IPS-18c (cell line): Measurements from ENCODE around the gene KLF11.
"Not testable (repeated sequence)": the region's sequence is repeated elsewhere in the genome, so short reads cannot be mapped to it uniquely, and the experiment has no call there.

Experiments used
- H3K4me3 ChIP-seq: 2 replicates; pipeline ENCODE4 v1.7.0; 2013; ENCODE audit warnings: low read depth, mild to moderate bottlenecking, low read length, moderate library complexity; ENCODE audit not compliant: insufficient read depth
- H3K9me3 ChIP-seq: one replicate; pipeline ENCODE4 v1.6.1; 2013; ENCODE audit warnings: mild to moderate bottlenecking, low read length, moderate library complexity; ENCODE audit not compliant: control insufficient read depth, insufficient read depth

The KLF11 gene

DNA sequence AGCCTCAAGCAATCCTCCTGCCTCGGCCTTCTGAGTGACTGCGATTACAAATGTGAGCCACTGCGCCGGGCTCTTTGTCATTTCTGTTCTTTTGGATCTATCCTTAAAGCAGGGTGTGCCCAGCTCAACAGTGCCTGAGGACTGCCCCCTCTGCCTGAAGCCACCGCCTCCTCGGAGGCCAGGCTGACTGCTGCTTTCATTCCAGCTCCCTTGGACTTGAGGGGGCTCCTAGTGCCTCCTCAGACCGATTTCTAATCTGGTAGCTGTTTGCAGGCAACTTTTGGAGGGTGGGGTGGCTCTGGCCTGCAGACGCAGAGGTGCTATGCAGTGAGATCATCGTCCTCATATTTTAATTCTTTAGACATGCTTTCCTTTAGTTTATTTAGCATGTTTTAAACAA, 35.9 kb upstream of the KLF11 start:
- H3K9me3 ChIP-seq = no peaks in the 10 kb centered on the region
- H3K4me3 ChIP-seq = no peak overlapping the region

DNA sequence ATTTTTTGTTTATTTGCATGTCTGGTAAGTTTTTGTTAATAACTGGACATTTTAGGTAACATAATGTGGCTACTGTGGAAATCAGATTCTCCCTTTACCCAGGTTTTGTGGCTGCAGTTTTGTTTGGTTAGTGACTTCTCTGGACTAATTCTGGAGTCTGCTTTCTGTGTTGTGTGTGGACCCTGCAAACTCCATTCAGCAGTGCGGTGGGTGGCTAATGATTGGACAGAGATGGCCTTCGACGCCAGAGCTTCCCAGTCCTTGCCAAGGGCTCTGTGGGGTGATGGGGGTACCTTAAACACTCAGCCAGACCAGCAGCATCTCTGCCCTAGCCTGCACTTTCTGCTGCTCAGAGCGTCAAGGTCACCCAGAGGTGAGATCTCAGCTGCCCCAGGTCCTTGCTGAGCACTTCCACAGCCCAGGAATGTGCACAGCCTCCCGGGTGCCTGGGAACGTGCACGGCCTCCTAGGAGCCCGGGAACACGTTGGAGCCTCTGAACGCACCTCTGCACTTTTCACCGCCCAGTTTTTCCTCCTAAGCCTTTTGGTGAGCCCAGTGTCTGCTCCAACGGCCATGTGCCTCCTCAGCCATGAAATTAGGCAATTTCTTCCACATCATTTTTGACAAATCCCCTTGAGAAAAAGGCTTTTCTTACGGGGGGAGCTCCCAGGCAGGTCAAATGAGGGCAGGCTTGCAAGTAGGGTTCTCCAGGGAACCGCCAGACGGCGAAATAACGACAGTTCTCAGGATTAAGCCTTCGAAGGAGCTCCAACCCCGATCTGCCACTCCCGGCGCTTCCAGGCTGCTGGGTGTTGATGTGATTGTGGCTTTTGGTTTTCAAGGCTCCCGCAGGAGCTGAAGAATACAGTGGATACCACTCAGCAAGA, 35.2 kb upstream of the KLF11 start:
- Histone ChIP-seq H3K4me3 (no peak overlapping the region), H3K9me3 (no peaks in the 10 kb centered on the region)

DNA sequence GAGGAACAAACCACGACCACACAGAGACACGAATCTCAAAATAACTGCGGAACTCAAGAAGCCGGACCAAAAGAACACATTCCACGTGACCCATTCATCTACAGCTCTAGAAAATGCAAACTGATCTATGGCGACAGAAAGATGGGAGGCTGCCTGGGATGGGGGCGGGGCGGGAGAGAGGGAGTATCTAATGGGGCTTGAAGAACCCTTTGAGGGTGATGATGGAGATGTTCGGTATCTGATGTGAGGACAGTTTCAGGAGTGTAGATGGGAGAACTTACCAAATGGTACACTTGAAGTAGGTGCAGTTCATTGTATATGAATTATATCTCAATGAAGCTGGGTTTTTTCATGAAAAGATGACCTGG, 34.6 kb upstream of the KLF11 start:
- H3K4me3 ChIP-seq = no peak overlapping the region
- no peaks in the 10 kb centered on the region for H3K9me3 ChIP-seq

DNA sequence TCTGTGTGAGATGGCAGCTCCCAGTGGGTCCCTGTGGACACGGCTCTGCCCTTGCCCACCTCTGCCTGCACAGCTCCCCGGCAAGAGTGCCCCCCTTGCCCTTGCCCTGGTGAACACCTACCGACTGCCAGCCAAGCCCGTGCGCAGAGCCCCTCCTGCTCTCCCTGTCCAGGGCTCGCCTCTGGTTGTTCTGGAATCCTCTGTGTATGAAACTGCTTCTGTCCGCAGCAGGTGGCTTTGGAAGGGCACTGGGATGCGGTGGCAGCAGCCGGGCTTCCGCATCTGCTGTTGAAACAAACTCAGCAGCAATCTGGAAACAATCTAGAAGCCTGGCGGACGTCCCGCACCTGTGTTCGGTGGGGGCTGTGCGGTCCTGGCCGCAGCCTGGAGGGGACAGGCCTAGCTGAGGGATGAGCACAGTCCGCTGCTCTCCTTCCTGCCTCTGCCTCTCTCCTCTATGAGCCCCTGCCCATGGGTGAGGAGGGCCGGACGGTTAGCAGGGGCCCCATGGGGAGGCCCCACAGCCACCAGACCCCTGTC, 34.0 kb upstream of the KLF11 start:
- no peak overlapping the region for H3K4me3 ChIP-seq
- H3K9me3 ChIP-seq = no peaks in the 10 kb centered on the region

DNA sequence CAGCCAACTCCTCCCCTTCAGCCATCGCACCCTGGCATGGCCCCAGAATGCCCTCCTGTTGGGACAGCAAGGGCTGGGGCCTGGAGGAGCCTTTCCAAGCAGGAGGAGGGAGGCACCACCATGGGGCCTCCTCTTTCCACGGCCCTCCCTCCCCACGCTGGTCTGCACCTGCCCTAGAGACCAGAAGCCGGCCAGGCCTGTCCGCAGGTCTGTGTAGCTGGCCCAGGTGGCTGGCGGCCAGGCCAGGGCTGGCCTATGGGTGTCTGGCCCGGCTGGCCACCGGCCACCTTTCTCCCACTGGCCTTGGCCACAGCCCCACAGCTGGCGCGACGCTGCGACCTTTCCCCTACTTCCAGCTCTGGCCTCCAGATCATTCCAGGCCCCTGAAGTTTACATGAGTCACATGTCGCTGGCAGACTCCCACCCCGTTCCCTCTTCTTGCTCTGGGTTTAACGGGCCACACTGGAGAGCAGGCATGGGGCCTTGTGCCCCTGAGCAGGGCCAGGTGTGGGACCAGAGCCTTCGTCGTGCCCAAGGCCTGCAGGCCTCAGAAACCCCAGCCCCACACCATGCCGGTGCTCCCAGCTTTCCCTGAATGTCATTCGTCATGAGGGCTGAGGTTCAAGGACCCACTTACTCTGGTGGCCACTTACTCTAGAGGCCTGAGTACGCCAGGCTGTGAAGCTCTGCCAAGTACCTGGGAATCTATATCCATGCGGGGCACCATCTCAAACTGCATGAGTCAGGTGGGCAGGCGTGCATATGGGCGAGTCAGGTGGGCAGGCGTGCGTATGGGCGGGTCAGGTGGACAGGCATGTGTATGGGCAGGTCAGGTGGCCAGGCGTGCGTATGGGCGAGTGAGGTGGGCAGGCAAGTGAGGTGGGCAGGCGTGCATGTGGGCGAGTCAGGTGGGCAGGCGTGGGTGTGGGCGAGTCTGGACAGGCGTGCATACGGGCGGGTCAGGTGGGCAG, 33.3 kb upstream of the KLF11 start:
- no peak overlapping the region for H3K4me3 ChIP-seq
- no peaks in the 10 kb centered on the region for H3K9me3 ChIP-seq

DNA sequence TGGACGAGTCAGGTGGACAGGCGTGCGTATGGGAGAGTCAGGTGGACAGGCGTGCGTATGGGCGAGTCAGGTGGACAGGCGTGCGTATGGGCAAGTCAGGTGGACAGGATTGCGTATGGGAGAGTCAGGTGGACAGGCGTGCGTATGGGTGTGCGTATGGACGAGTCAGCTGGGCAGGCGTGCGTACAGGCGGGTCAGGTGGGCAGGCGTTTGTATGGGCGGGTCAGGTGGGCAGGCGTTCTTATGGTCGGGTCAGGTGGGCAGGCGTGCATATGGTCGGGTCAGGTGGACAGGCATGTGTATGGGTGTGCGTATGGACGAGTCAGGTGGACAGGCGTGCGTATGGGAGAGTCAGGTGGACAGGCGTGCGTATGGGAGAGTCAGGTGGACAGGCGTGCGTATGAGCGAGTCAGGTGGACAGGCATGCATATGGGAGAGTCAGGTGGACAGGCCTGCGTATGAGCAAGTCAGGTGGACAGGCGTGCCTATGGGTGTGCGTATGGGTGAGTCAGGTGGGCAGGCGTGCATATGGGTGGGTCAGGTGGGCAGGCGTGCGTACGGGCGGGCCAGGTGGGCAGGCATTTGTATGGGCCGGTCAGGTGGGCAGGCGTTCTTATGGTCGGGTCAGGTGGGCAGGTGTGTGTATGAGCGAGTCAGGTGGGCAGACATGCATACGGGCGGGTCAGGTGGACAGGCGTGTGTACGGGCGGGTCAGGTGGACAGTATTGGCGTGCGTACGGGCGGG, 32.3 kb upstream of the KLF11 start:
- H3K4me3 ChIP-seq, H3K9me3 ChIP-seq: not testable (repeated sequence)

DNA sequence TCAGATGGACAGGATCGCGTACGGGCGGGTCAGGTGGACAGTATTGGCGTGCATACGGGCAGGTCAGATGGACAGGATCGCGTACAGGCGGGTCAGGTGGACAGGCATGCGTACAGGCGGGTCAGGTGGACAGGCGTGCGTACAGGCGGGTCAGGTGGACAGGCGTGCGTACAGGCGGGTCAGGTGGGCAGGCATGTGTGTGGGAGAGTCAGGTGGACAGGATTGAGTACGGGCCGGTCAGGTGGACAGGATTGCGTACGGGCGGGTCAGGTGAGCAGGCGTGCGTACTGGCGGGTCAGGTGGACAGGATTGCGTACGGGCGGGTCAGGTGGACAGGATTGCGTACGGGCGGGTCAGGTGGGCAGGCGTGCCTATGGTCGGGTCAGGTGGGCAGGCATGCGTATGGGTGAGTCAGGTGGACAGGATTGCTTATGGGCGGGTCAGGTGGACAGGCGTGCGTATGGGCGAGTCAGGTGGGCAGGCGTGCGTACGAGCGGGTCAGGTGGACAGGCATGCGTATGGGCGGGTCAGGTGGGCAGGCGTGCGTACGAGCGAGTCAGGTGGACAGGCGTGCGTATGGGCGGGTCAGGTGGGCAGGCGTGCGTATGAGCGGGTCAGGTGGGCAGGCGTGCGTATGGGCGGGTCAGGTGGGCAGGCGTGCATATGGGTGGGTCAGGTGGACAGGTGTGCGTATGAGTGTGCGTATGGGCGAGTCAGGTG, 31.6 kb upstream of the KLF11 start:
- not testable (repeated sequence) for H3K9me3 ChIP-seq, H3K4me3 ChIP-seq

DNA sequence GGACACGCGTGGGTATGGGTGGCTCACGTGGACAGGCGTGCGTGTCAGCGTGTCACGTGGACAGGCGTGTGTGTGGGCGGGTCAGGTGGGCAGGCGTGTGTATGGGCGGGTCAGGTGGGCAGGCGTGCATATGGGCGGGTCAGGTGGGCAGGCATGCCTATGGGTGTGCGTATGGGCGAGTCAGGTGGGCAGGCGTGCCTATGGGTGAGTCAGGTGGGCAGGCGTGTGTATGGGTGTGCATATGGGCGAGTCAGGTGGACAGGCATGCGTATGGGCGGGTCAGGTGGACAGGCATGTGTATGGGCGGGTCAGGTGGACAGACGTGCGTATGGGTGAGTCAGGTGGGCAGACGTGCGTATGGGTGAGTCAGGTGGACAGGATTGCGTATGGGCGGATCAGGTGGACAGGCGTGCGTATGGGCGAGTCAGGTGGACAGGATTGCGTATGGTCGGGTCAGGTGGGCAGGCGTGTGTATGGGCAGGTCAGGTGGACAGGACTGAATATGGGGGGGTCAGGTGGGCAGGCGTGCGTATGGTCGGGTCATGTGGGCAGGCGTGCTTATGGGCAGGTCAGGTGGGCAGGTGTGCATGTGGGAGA, 30.9 kb upstream of the KLF11 start:
- not testable (repeated sequence) for H3K4me3 ChIP-seq, H3K9me3 ChIP-seq

DNA sequence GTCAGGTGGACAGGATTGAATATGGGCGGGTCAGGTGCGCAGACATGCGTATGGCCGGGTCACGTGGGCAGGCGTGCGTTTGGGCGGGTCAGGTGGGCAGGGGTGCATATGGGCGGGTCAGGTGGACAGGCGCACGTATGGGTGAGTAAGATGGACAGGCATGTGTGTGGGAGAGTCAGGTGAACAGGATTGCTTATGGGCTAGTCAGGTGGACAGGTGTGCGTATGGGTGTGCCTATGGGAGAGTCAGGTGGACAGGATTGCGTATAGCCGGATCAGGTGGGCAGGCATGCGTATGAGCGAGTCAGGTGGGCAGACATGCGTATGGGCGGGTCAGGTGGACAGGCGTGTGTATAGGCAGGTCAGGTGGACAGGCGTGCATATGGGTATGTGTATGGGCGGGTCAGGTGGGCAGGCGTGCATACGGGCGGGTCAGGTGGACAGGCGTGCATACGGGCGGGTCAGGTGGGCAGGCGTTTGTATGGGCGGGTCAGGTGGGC, 30.3 kb upstream of the KLF11 start:
- Histone ChIP-seq H3K9me3 (no peaks in the 10 kb centered on the region), H3K4me3 (no peak overlapping the region; the same call in 1 of the 2 replicates)

DNA sequence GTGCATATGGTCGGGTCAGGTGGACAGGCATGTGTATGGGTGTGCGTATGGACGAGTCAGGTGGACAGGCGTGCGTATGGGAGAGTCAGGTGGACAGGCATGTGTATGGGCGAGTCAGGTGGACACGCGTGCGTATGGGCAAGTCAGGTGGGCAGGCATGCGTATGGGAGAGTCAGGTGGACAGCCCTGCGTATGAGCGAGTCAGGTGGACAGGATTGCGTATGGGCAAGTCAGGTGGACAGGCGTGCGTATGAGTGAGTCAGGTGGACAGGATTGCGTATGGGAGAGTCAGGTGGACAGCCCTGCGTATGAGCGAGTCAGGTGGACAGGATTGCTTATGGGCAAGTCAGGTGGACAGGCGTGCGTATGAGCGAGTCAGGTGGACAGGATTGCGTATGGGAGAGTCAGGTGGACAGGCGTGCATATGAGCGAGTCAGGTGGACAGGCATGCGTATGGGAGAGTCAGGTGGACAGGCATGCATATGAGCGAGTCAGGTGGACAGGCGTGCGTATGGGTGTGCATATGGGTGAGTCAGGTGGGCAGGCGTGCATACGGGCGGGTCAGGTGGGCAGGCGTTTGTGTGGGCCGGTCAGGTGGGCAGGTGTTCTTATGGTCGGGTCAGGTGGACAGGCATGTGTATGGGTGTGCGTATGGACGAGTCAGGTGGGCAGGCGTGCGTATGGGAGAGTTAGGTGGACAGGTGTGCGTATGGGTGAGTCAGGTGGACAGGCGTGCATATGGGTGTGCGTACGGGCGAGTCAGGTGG, 29.5 kb upstream of the KLF11 start:
- not testable (repeated sequence) for H3K9me3 ChIP-seq, H3K4me3 ChIP-seq

DNA sequence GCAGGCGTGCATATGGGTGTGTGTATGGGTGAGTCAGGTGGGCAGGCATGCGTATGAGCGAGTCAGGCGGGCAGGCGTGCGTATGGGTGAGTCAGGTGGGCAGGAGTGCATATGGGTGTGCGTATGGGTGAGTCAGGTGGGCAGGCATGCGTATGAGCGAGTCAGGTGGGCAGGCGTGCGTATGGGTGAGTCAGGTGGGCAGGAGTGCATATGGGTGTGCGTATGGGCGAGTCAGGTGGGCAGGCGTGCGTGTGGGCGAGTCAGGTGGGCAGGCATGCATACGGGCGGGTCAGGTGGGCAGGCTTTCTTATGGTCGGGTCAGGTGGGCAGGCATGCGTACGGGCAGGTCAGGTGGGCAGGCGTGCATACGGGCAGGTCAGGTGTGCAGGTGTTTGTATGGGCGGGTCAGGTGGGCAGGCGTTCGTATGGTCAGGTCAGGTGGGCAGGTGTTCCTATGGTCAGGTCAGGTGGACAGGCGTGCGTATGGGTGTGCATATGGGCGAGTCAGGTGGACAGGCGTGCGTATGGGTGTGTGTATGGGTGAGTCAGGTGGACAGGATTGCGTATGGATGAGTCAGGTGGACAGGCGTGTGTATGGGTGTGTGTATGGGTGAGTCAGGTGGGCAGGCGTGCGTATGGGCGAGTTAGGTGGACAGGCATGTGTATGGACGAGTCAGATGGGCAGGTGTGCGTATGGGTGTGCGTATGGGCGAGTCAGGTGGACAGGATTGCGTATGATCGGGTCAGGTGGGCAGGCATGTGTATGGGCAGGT, 28.7 kb upstream of the KLF11 start:
- no peaks in the 10 kb centered on the region for H3K9me3 ChIP-seq
- H3K4me3 ChIP-seq = no peak overlapping the region

DNA sequence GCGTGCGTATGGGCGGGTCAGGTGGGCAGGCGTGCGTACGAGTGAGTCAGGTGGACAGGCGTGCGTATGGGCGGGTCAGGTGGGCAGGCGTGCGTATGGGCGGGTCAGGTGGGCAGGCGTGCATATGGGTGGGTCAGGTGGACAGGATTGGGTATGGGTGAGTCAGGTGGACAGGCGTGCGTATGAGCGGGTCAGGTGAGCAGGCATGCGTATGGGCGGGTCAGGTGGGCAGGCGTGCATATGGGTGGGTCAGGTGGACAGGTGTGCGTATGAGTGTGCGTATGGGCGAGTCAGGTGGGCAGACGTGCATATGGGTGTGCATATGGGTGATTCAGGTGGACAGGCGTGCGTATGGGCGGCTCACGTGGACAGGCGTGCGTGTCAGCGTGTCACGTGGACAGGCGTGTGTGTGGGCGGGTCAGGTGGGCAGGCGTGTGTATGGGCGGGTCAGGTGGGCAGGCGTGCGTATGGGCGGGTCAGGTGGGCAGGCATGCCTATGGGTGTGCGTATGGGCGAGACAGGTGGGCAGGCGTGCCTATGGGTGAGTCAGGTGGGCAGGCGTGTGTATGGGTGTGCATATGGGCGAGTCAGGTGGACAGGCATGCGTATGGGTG, 27.9 kb upstream of the KLF11 start:
- not testable (repeated sequence) for H3K9me3 ChIP-seq, H3K4me3 ChIP-seq

DNA sequence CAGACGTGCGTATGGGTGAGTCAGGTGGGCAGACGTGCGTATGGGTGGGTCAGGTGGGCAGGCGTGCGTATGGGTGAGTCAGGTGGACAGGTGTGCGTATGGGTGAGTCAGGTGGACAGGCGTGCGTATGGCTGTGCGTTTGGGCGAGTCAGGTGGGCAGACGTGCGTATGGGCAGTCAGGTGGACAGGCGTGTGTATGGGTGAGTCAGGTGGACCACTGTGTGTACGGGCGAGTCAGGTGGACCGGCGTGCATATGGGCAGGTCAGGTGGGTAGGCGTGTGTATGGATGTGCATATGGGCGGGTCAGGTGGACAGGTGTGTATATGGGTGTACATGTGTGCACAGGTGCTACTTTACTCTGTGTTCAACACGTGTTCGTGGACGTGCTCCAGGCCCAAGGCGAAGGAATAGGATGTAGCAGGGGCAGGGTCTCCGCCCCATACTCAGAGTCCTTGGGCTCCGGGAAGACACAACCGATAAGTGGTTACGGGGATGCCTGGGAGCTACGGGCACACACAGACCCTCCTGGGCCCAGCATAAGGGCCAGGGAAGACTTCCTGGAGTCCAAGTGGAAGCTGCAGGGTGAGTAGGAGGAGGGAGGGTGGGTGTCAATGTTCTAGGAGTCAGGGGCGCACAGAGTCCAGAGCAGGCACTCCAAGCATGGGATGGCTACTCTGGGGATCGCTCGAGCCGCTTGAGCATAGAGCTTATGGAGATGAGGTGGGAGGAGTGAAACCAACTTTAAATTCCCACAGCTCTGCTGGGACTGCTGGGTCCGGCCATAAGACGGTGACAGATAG, 27.1 kb upstream of the KLF11 start:
- Histone ChIP-seq H3K4me3 (no peak overlapping the region), H3K9me3 (no peaks in the 10 kb centered on the region)

DNA sequence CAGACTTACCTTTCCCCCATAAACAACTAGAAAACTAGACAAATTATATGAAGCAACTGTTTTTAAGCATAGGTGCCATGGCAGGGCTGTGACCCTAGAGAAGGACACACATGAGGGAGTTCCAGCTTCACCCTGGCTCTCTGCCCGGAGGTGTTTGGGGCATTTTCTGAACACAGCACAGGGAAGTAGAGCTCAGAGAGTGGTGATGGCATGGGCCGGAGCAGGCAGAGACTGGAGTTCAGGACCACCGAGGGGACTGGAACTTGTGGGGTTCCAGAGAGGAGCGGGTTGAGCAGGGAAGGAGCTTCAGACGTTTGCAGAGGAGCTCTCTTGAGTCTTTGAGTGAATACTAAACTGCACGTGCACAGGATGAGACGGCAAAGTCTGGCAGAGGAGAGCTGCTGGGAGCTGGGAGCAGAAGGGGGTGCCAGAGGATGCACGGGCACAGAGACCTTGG, 26.5 kb upstream of the KLF11 start:
- Histone ChIP-seq H3K9me3 (no peaks in the 10 kb centered on the region), H3K4me3 (no peak overlapping the region)
